ENCODE measurements around the gene SLC22A15.
"Not testable (repeated sequence)": the region's sequence is repeated elsewhere in the genome, so short reads cannot be mapped to it uniquely, and the experiment has no call there.

Gene SLC22A15

GRCh38 chr1:115980998-115981993 is 5.0 kb downstream of the SLC22A15 start:
- H3K4me3 ChIP-seq (ENCODE audit: low read depth, low read length), result no peak overlapping the region

DNA sequence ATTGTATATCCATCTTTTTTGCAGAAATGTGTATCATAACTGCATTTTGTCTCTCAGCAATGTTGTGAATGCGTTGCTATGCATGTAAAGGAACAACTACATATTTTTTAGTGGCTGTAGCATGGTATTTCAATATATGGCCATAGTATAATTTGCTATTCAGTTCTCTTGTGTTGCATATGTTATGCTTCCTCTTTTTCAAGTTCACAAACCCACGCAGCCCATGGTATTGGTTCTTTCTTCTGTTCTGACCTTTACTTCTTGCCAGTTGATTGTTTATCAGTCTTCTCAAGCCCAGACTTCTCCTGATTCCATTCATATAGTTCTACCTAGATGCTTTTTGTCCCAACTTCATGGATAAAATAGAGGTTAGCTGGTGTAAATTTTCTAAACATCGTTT is 6.1 kb downstream of the SLC22A15 start:
- H3K4me3 ChIP-seq (ENCODE audit: low read depth, low read length), result no peak overlapping the region

GRCh38 chr1:115983584-115983983 is 7.3 kb downstream of the SLC22A15 start:
- no peak overlapping the region for H3K4me3 ChIP-seq (ENCODE audit: low read depth, low read length)

GRCh38 chr1:115987623-115988022 is 11.3 kb downstream of the SLC22A15 start:
- H3K4me3 ChIP-seq (ENCODE audit: low read depth, low read length), result no peak overlapping the region

DNA sequence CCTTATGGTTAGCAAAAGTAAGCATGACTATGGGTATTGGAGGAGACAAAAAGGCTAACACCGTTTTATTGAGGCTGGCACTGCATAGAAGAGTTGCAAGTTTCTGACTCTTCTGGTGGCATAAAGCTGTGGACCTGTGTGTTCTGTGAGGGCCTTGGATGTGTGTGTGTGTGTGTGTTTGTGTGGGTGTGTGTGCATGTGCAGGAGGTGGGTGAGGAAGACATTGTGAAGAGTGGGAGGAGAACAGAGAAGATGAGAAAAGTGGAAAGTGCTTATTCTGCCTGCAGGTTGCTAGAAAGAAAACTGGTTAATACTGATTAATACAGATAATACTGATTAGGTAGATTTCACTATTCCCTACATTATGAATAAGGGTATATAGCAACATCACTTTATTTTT is 12.6 kb downstream of the SLC22A15 start:
- no peak overlapping the region for H3K4me3 ChIP-seq (ENCODE audit: low read depth, low read length)

GRCh38 chr1:115989699-115990098 is 13.4 kb downstream of the SLC22A15 start:
- no peak overlapping the region for H3K4me3 ChIP-seq (ENCODE audit: low read depth, low read length)

DNA sequence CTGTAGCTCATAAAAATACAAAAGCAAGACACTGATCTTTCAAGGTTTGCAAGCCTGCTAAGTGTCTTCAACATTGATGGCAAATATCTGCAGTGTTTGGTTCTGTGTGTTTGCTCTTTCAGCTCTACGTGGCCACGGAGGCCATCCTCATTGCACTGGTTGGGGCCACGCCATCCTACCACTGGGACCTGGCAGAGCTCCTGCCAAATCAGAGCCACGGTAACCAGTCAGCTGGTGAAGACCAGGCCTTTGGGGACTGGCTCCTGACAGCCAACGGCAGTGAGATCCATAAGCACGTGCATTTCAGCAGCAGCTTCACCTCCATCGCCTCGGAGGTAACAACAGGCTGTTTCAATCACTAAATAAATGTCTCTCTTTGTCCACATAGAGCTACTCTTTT is 15.6 kb downstream of the SLC22A15 start:
- no peak overlapping the region for H3K4me3 ChIP-seq (ENCODE audit: low read depth, low read length)

GRCh38 chr1:115997921-115998320 is 21.6 kb downstream of the SLC22A15 start:
- not testable (repeated sequence) for H3K4me3 ChIP-seq (ENCODE audit: low read depth, low read length)

GRCh38 chr1:116001739-116002487 is 25.6 kb downstream of the SLC22A15 start:
- H3K4me3 ChIP-seq (ENCODE audit: low read depth, low read length), result no peak overlapping the region

- no peak overlapping the region for H3K4me3 ChIP-seq (ENCODE audit: low read depth, low read length)
Observed at GRCh38 chr1:116002781-116003420, 26.6 kb downstream of the SLC22A15 start.

DNA sequence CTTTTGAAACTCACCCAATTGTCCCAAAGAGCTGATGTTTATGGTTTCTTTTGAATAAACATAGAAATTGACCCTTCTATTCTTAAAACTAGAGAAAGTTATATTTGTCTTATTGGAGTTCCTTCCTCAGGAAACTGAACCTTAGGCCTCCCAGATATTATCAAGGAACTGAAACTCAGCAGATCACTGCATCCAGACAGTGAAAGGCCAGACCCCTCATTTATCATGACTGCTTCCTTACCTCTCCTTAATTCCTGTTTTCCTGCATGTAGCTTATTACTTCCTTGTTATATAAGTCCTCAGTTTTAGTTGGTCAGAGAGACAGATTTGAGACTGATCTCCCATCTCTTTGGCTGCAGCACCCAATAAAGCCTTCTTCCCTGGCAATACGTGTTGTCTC is 27.5 kb downstream of the SLC22A15 start:
- no peak overlapping the region for H3K4me3 ChIP-seq (ENCODE audit: low read depth, low read length)

GRCh38 chr1:116006486-116006964 is 30.2 kb downstream of the SLC22A15 start:
- no peak overlapping the region for H3K4me3 ChIP-seq (ENCODE audit: low read depth, low read length)

GRCh38 chr1:116008656-116009390 is 32.5 kb downstream of the SLC22A15 start:
- no peak overlapping the region for H3K4me3 ChIP-seq (ENCODE audit: low read depth, low read length)

- H3K4me3 ChIP-seq (ENCODE audit: low read depth, low read length), result no peak overlapping the region
Observed at GRCh38 chr1:116012716-116013115, 36.4 kb downstream of the SLC22A15 start.

GRCh38 chr1:116015679-116016078 is 39.4 kb downstream of the SLC22A15 start:
- no peak overlapping the region for H3K4me3 ChIP-seq (ENCODE audit: low read depth, low read length)

DNA sequence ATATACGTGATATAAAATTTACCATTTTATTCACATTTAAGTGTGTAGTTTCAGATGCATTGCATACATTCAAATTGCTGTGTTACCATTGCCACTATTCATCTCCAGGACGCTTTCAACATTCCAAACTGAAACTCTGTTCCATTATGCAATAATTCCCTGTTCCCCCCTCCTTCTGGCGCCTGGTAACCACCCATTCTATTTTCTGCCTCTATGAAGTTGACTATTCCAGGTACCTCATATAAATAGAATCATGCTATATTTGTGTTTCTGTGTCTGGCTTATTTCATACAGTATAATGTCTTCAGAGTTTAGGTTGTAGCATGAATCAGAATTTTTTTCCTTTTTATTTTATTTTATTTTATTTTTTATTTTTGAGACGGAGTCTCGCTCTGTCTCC is 41.7 kb downstream of the SLC22A15 start:
- H3K4me3 ChIP-seq (ENCODE audit: low read depth, low read length), result no peak overlapping the region

DNA sequence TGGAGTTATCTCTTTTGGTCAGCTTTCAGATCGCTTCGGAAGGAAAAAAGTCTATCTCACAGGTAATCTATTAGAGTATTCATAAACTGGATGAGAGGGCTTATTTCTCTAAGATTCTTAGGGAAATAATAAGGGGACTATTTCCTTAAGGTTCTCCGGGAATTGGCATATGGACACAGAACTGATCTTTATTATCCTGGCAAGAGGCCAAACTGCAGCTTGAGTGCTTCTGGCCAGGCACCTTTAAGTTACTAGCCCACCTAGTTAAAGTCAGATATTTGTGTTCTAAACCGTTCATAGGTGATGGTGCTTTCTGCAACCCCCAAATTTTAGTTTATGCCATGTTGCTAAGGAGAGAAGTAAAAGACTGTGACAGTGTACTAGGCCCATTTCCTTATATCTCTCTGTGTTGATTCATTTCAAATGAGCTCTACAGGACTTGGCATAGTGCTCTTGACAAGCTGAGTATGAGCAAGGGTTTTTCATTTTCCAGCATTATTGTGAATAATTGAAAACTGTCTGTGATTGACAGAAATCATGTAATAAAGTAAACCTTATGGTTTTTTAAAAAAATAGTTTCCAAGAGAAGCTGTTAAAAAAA is 43.4 kb downstream of the SLC22A15 start:
- no peak overlapping the region for H3K4me3 ChIP-seq (ENCODE audit: low read depth, low read length)

DNA sequence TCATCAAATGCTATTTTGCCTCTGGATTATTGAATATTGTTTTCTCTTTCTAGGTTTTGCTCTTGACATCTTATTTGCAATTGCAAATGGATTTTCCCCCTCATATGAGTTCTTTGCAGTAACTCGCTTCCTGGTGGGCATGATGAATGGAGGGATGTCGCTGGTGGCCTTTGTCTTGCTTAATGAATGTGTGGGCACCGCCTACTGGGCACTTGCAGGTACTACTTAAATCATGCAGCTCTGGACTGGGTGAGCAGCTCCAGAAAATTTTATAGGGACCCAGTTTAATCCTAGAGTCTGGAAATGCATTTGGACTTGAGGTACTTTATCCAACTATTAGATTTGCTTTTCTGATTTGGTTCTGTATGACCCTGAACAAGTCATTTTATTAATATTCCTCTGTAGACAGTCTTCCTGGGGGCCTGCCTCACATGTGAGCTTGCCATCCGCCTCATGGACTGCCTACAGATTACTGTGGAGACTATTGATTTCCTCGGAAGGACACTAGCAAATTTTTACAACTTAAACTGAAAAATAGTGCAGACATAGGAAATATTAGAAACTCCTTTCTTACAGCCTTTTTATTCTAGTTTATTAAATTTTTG is 44.5 kb downstream of the SLC22A15 start:
- no peak overlapping the region for H3K4me3 ChIP-seq (ENCODE audit: low read depth, low read length)

DNA sequence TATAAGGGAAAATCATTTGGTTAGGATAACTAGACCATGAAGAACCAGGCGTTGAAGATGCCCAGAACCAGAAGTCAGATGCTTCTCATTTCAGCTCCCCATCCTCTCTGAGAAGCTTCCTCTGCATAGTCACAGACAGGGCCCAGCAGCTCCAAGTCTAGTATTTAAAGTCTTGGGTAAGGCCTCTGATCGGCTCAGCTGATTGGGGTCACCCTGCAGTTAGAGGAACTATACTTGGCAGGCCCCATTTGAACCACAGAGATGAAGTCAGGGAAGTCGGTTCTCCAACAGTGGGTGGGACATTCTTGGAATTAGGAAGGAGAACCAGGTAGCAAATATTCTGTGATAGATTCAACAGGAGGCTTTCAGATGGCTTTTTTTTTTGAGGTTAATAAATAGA is 48.3 kb downstream of the SLC22A15 start:
- no peak overlapping the region for H3K4me3 ChIP-seq (ENCODE audit: low read depth, low read length)

- H3K4me3 ChIP-seq (ENCODE audit: low read depth, low read length), result no peak overlapping the region
Observed at GRCh38 chr1:116026631-116027030, 50.3 kb downstream of the SLC22A15 start.

Measured in iPS-11a (cell line).